ENCODE results near the gene GLB1L3.

Gene GLB1L3

GRCh38 chr11:134363161-134363560 lies 87.0 kb downstream of the GLB1L3 start:
- H3K4me3 ChIP-seq (ENCODE audit: low read depth, low read length): no peak overlapping the region
- DNase-seq (ENCODE audit: low read depth): no peak
- TF ChIP-seq CTCF (IDR thresholded peaks at IDR 0.05; ENCODE audit: low read depth, low read length, missing control alignments): no peak
- in situ Hi-C loops (cut with HindIII; ENCODE audit: low sequenced_read_pairs): no loop called here

GRCh38 chr11:134363592-134363991 lies 87.4 kb downstream of the GLB1L3 start:
- no peak overlapping the region for H3K4me3 ChIP-seq (ENCODE audit: low read depth, low read length)
- in situ Hi-C loops (cut with HindIII; ENCODE audit: low sequenced_read_pairs): no loop called here
- TF ChIP-seq CTCF (IDR thresholded peaks at IDR 0.05; ENCODE audit: low read depth, low read length, missing control alignments): no peak
- DNase-seq (ENCODE audit: low read depth): no peak

GRCh38 chr11:134364261-134364660 lies 88.1 kb downstream of the GLB1L3 start:
- no peak overlapping the region for H3K4me3 ChIP-seq (ENCODE audit: low read depth, low read length)
- TF ChIP-seq CTCF (IDR thresholded peaks at IDR 0.05; ENCODE audit: low read depth, low read length, missing control alignments): no peak
- in situ Hi-C loops (cut with HindIII; ENCODE audit: low sequenced_read_pairs): no loop called here
- DNase-seq (ENCODE audit: low read depth): no peak

- no peak for TF ChIP-seq CTCF (IDR thresholded peaks at IDR 0.05; ENCODE audit: low read depth, low read length, missing control alignments)
- no peak for DNase-seq (ENCODE audit: low read depth)
- no peak overlapping the region for H3K4me3 ChIP-seq (ENCODE audit: low read depth, low read length)
- in situ Hi-C loops (cut with HindIII; ENCODE audit: low sequenced_read_pairs): no loop called here
Measured at GRCh38 chr11:134365011-134365925, 89.1 kb downstream of the GLB1L3 start.

- no peak for TF ChIP-seq CTCF (IDR thresholded peaks at IDR 0.05; ENCODE audit: low read depth, low read length, missing control alignments)
- in situ Hi-C loops (cut with HindIII; ENCODE audit: low sequenced_read_pairs): no loop called here
- DNase-seq (ENCODE audit: low read depth): no peak
- H3K4me3 ChIP-seq (ENCODE audit: low read depth, low read length): no peak overlapping the region
Measured at GRCh38 chr11:134366254-134366653, 90.1 kb downstream of the GLB1L3 start.

GRCh38 chr11:134367781-134368180 lies 91.6 kb downstream of the GLB1L3 start:
- no peak overlapping the region for H3K4me3 ChIP-seq (ENCODE audit: low read depth, low read length)
- TF ChIP-seq CTCF (IDR thresholded peaks at IDR 0.05; ENCODE audit: low read depth, low read length, missing control alignments): no peak
- no peak for DNase-seq (ENCODE audit: low read depth)
- in situ Hi-C loops (cut with HindIII; ENCODE audit: low sequenced_read_pairs): no loop called here

All from astrocyte of the cerebellum (primary cell).